Breast epithelium (tissue), 3 donors: ENCODE results near the gene FBXO4.

Source experiments
- CTCF ChIP-seq, 3 donors: fragments of 450-650 bp; IDR thresholded peaks; one replicate each; pipeline ENCODE4 v1.5.1; 2016 to 2017; ENCODE audit warnings: antibody characterized with exemption in 3 of 3, mild to moderate bottlenecking in 3 of 3, moderate library complexity in 3 of 3
- POLR2A ChIP-seq: fragments of 450-650 bp; IDR thresholded peaks from one replicate; pipeline ENCODE4 v1.6.1; 2016; ENCODE audit warnings: antibody characterized with exemption, mild to moderate bottlenecking, moderate library complexity

GRCh38 chr5:41924526-41924871, 582 bp upstream of the FBXO4 start:
- TF ChIP-seq CTCF (IDR thresholded peaks at IDR 0.05) (no peak), POLR2A (no peak)
